GM20431 (cell line): ENCODE measurements around the gene IREB2.
"Not testable (repeated sequence)": the region's sequence is repeated elsewhere in the genome, so short reads cannot be mapped to it uniquely, and the experiment has no call there.

Source experiments
- in situ Hi-C: fragments of 300-500 bp; cut with MseI, MboI; formaldehyde crosslinking; loops from one replicate; pipeline ENCODE4 v1.15.0; 2020; ENCODE audit warnings: low sequenced_read_pairs; ENCODE audit not compliant: unreplicated experiment

Gene IREB2

GRCh38 chr15:78538358-78538757 is 100.3 kb downstream of the IREB2 start:
- in situ Hi-C loops, result no loop called here

- in situ Hi-C loops, result not testable (repeated sequence)
These were observed 101.6 kb downstream of the IREB2 start for GRCh38 chr15:78539464-78540140.

DNA sequence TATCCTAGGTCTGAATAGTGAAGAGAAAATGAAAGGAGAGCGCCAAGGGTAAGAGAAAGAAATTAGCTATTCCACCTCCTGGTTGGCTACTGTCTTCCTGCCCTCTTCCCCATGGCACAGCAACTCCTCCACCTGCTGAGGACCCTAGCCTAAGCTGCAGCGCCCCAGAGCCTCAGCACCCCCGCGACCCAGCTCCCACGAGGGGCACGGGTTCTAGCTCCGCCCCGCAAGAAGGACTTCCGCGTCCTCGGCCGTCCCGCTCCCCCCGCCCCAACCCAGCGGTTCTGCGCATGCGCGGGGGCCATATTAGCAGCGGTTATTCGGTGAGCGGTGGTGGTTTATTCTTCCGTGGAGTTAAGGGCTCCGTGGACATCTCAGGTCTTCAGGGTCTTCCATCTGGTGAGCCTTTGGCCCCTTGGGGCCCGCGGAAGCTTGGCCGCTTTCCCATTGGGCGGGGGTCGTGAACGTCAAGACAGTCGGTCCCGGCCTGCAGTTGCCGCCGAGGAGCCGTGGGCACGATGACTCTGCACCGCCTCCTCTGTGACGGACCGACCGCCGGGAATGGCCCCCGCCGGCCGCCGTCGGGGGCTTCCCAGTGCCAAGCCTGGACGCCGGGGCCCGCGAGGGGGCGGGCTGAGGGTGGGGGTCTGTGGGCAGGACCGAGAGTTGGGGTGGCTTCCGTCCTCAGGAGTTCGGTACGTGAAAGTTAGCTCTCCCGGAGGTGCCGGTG is 102.3 kb downstream of the IREB2 start, which contains the start of gene PSMA4:
Gene PSMA4, plus strand, starts transcription at position 304 of the 730 bp plus-strand sequence. CDS start 1,484 bp downstream, outside the sequence.
- in situ Hi-C loops, result no loop called here

DNA sequence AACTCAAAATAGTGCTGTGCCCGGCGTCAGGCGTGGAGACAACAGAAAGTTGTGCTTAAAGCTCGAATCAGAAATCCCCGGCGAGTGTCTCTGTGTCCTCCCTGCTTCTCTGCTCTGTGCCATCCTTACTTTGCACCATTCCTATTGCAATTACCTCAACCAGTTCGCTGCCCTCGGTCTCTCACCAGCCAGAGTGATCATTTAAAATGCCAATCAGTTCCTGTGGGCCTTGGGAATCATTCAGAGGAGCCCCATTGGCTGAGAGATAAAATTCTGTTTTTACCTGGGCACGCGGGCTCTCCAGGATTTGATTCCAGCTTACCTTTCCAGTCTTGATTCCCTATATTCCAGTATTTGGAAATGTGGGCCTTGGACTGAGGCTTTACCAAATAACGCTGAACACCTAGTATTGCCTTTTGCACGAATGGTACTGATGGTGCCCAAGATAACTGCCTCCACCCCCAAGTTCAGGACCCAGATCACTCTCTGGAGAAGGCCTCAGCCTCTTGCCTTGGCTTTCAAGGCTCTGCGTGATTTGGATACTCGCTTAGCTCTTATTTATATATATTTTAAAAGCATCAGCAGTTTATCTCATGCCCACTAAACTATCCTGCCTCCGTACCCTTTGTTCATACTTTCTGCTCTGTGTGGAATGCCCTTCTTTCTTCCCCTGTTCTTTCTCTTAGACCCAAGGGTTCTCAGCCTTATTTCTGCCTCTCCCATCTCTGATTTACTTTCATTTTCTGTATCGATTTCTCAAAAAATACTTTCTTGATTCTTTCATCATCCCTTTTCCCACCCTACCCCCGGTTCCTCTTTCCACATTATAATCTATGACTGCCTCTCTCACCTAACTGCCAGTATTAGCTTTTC is 103.1 kb downstream of the IREB2 start:
- in situ Hi-C loops, result no loop called here

DNA sequence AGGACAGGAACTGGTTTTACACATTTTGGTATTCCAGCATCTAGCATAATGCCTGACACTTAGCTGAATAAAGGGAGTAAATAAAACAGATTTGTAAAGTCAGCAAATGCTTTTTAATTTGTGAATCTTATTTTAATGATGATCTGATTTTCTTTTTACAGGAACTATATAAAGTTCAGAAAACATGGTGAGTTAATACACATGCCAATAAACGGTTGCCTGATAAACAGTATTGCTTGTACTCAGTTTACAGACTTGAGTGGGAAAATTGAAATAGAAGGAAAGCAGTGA is 103.7 kb downstream of the IREB2 start:
- in situ Hi-C loops, result no loop called here

- in situ Hi-C loops, result no loop called here
These were observed 104.6 kb downstream of the IREB2 start for GRCh38 chr15:78542647-78543046.

GRCh38 chr15:78550194-78550593 is 112.2 kb downstream of the IREB2 start:
- in situ Hi-C loops, result no loop called here

- in situ Hi-C loops, result no loop called here
These were observed 112.8 kb downstream of the IREB2 start for GRCh38 chr15:78550815-78551214.
